Measurements from ENCODE around the gene RBM19. TPM values are rescaled to one million over a fixed set of nuclear protein-coding genes. Genes with fewer than 3 reads are reported as not detected.

RBM19 gene
- total RNA-seq, 8 experiments from 2014 or later = 9.0 to 51.7 (median 20.2) TPM

GRCh38 chr12:113786107-113786506 is 180.0 kb downstream of the RBM19 start:
- in situ Hi-C loops (cut with MboI; ENCODE audit: low pct_unique_long_range_greater_than_20kb in 2 of 9, low sequenced_read_pairs in 9 of 9, unreplicated experiment in 9 of 9) = no loop called here
- Histone ChIP-seq H3K4me3 (no peak overlapping the region), H3K27ac (no peak overlapping the region), H3K4me1 (replicated peaks in 1 of 2) (peaks cover 12 to 17% of the 10 kb centered on the region in 2 donors)
- WGBS, 10 experiments = 47 to 100% (median 85%) methylated on average over 1 to 2 of the region's 2 CpGs; no CpG with 5 or more reads in 4 of the 10 experiments
- ATAC-seq (replicated peaks in 6 of 8) = no peak

- ATAC-seq (replicated peaks in 6 of 8) = no peak
- WGBS, 10 experiments = 36 to 100% (median 77%) methylated on average over 2 to 5 of the region's 5 CpGs; no CpG with 5 or more reads in 2 of the 10 experiments
- no peak overlapping the region for H3K27ac ChIP-seq
- in situ Hi-C loops (cut with MboI; ENCODE audit: low pct_unique_long_range_greater_than_20kb in 2 of 9, low sequenced_read_pairs in 9 of 9, unreplicated experiment in 9 of 9) = no loop called here
- peaks cover 12 to 17% of the 10 kb centered on the region in 2 donors for H3K4me1 ChIP-seq (replicated peaks in 1 of 2)
- no peak overlapping the region for H3K4me3 ChIP-seq
Measured at GRCh38 chr12:113783811-113784210, 182.3 kb downstream of the RBM19 start.

- Histone ChIP-seq H3K4me1 (replicated peaks in 1 of 2) (peaks cover 12 to 17% of the 10 kb centered on the region in 2 donors), H3K4me3 (no peak overlapping the region), H3K27ac (peak overlapping the region; percentile 50 to 86)
- 0 to 20% methylated on average over 2 to 6 of the region's 14 CpGs; no CpG with 5 or more reads in 8 of the 10 experiments for WGBS, 10 experiments
- in situ Hi-C loops (cut with MboI; ENCODE audit: low pct_unique_long_range_greater_than_20kb in 2 of 9, low sequenced_read_pairs in 9 of 9, unreplicated experiment in 9 of 9) = no loop called here
- ATAC-seq (replicated peaks in 6 of 8) = peak in 5 of 8 experiments; percentile 98 to 99 (median 98)
Measured at GRCh38 chr12:113782873-113783272, 183.3 kb downstream of the RBM19 start.

- in situ Hi-C loops (cut with MboI; ENCODE audit: low pct_unique_long_range_greater_than_20kb in 2 of 9, low sequenced_read_pairs in 9 of 9, unreplicated experiment in 9 of 9) = no loop called here
- Histone ChIP-seq H3K4me3 (no peak overlapping the region), H3K27ac (no peak overlapping the region), H3K4me1 (replicated peaks in 1 of 2) (peaks cover 12 to 17% of the 10 kb centered on the region in 2 donors)
- WGBS, 10 experiments = 10 to 100% (median 82%) methylated on average over 1 to 10 of the region's 10 CpGs; no CpG with 5 or more reads in 1 of the 10 experiments
- ATAC-seq (replicated peaks in 6 of 8) = no peak
Measured at GRCh38 chr12:113781415-113782198, 184.5 kb downstream of the RBM19 start.

- no peak overlapping the region for H3K27ac ChIP-seq
- WGBS, 10 experiments = 29 to 94% (median 58%) methylated on average over 1 to 2 of the region's 2 CpGs; no CpG with 5 or more reads in 2 of the 10 experiments
- peaks cover 12 to 16% of the 10 kb centered on the region in 2 donors for H3K4me1 ChIP-seq (replicated peaks in 1 of 2)
- no peak for ATAC-seq (replicated peaks in 6 of 8)
- H3K4me3 ChIP-seq = no peak overlapping the region
- in situ Hi-C loops (cut with MboI; ENCODE audit: low pct_unique_long_range_greater_than_20kb in 2 of 9, low sequenced_read_pairs in 9 of 9, unreplicated experiment in 9 of 9) = no loop called here
Measured at GRCh38 chr12:113779774-113780173, 186.4 kb downstream of the RBM19 start.

- ATAC-seq (replicated peaks in 6 of 8) = no peak
- 0 to 90% (median 22%) methylated on average over 1 to 4 of the region's 12 CpGs; no CpG with 5 or more reads in 3 of the 10 experiments for WGBS, 10 experiments
Measured at GRCh38 chr12:113778432-113779132, 187.5 kb downstream of the RBM19 start.

GRCh38 chr12:113777751-113778150 is 188.4 kb downstream of the RBM19 start:
- Histone ChIP-seq H3K27ac (no peak overlapping the region), H3K4me1 (replicated peaks in 1 of 2) (peaks cover 0 to 3% of the 10 kb centered on the region in 2 donors), H3K4me3 (no peak overlapping the region)
- in situ Hi-C loops (cut with MboI; ENCODE audit: low pct_unique_long_range_greater_than_20kb in 2 of 9, low sequenced_read_pairs in 9 of 9, unreplicated experiment in 9 of 9) = no loop called here
- ATAC-seq (replicated peaks in 6 of 8) = no peak
- WGBS, 10 experiments = 29 to 100% (median 89%) methylated on average over 1 to 2 of the region's 2 CpGs; no CpG with 5 or more reads in 3 of the 10 experiments

More at GRCh38 chr12:113778432-113779132, 187.5 kb downstream of the RBM19 start:
- Histone ChIP-seq H3K4me3 (no peak overlapping the region), H3K27ac (no peak overlapping the region), H3K4me1 (replicated peaks in 1 of 2) (peaks cover 6 to 12% of the 10 kb centered on the region in 2 donors)
- in situ Hi-C loops (cut with MboI; ENCODE audit: low pct_unique_long_range_greater_than_20kb in 2 of 9, low sequenced_read_pairs in 9 of 9, unreplicated experiment in 9 of 9) = no loop called here

- H3K27ac ChIP-seq = no peak overlapping the region
- no peak overlapping the region for H3K4me3 ChIP-seq
- 22 to 100% (median 100%) methylated on average over 2 to 6 of the region's 7 CpGs; no CpG with 5 or more reads in 5 of the 10 experiments for WGBS, 10 experiments
- H3K4me1 ChIP-seq (replicated peaks in 1 of 2) = no peaks in the 10 kb centered on the region
- in situ Hi-C loops (cut with MboI; ENCODE audit: low pct_unique_long_range_greater_than_20kb in 2 of 9, low sequenced_read_pairs in 9 of 9, unreplicated experiment in 9 of 9) = no loop called here
- no peak for ATAC-seq (replicated peaks in 6 of 8)
Measured at GRCh38 chr12:113776536-113776935, 189.6 kb downstream of the RBM19 start.

GRCh38 chr12:113774526-113774925 is 191.6 kb downstream of the RBM19 start:
- no peak overlapping the region for H3K27ac ChIP-seq
- H3K4me1 ChIP-seq (replicated peaks in 1 of 2) = peaks cover 1 to 2% of the 10 kb centered on the region in 2 donors
- 0 to 100% (median 72%) methylated on average over 1 to 4 of the region's 5 CpGs; no CpG with 5 or more reads in 3 of the 10 experiments for WGBS, 10 experiments
- no peak for ATAC-seq (replicated peaks in 6 of 8)
- in situ Hi-C loops (cut with MboI; ENCODE audit: low pct_unique_long_range_greater_than_20kb in 2 of 9, low sequenced_read_pairs in 9 of 9, unreplicated experiment in 9 of 9) = no loop called here
- H3K4me3 ChIP-seq = no peak overlapping the region

GRCh38 chr12:113772505-113773030 is 193.6 kb downstream of the RBM19 start:
- 0 to 100% (median 60%) methylated on average over 1 to 4 of the region's 6 CpGs; no CpG with 5 or more reads in 3 of the 10 experiments for WGBS, 10 experiments
- in situ Hi-C loops (cut with MboI; ENCODE audit: low pct_unique_long_range_greater_than_20kb in 2 of 9, low sequenced_read_pairs in 9 of 9, unreplicated experiment in 9 of 9) = no loop called here
- Histone ChIP-seq H3K4me1 (replicated peaks in 1 of 2) (peaks cover 8 to 10% of the 10 kb centered on the region in 2 donors), H3K27ac (no peak overlapping the region), H3K4me3 (no peak overlapping the region)
- ATAC-seq (replicated peaks in 6 of 8) = no peak

- H3K27ac ChIP-seq = no peak overlapping the region
- H3K4me1 ChIP-seq (replicated peaks in 1 of 2) = peaks cover 20 to 26% of the 10 kb centered on the region in 2 donors
- WGBS, 10 experiments = 0 to 80% (median 40%) methylated on average over 1 to 5 of the region's 10 CpGs
- no peak for ATAC-seq (replicated peaks in 6 of 8)
- H3K4me3 ChIP-seq = no peak overlapping the region
- in situ Hi-C loops (cut with MboI; ENCODE audit: low pct_unique_long_range_greater_than_20kb in 2 of 9, low sequenced_read_pairs in 9 of 9, unreplicated experiment in 9 of 9) = no loop called here
Measured at GRCh38 chr12:113770389-113770865, 195.7 kb downstream of the RBM19 start.

GRCh38 chr12:113769305-113769704 is 196.8 kb downstream of the RBM19 start:
- WGBS, 10 experiments = 10 to 80% (median 23%) methylated on average over 1 to 4 of the region's 9 CpGs; no CpG with 5 or more reads in 4 of the 10 experiments
- Histone ChIP-seq H3K4me1 (replicated peaks in 1 of 2) (peaks cover 25 to 37% of the 10 kb centered on the region in 2 donors), H3K27ac (no peak overlapping the region), H3K4me3 (no peak overlapping the region)
- ATAC-seq (replicated peaks in 6 of 8) = peak in 5 of 8 experiments; percentile 48 to 66 (median 52)
- in situ Hi-C loops (cut with MboI; ENCODE audit: low pct_unique_long_range_greater_than_20kb in 2 of 9, low sequenced_read_pairs in 9 of 9, unreplicated experiment in 9 of 9) = no loop called here

GRCh38 chr12:113768850-113769249 is 197.3 kb downstream of the RBM19 start:
- Histone ChIP-seq H3K4me3 (no peak overlapping the region), H3K27ac (no peak overlapping the region), H3K4me1 (replicated peaks in 1 of 2) (peaks cover 25 to 37% of the 10 kb centered on the region in 2 donors)
- in situ Hi-C loops (cut with MboI; ENCODE audit: low pct_unique_long_range_greater_than_20kb in 2 of 9, low sequenced_read_pairs in 9 of 9, unreplicated experiment in 9 of 9) = no loop called here
- 33 to 80% (median 56%) methylated on average over 1 to 4 of the region's 6 CpGs; no CpG with 5 or more reads in 5 of the 10 experiments for WGBS, 10 experiments
- no peak for ATAC-seq (replicated peaks in 6 of 8)

All from motor neuron (in vitro differentiated cells).